GM23248 (cell line): Measurements from ENCODE around the gene RANBP9.

Experiments used
- EZH2 ChIP-seq: fragments of 200-600 bp; sonication (generic); IDR thresholded peaks from 2 replicates; pipeline ENCODE4 v1.6.1; 2018; ENCODE audit warnings: antibody characterized with exemption, mild to moderate bottlenecking; ENCODE audit not compliant: insufficient read depth, poor library complexity, severe bottlenecking
- EZH2phosphoT487 ChIP-seq: fragments of 200-600 bp; sonication (generic); IDR thresholded peaks from 2 replicates; pipeline ENCODE4 v1.6.1; 2018; ENCODE audit warnings: antibody characterized with exemption, moderate library complexity, mild to moderate bottlenecking, low read depth; ENCODE audit not compliant: insufficient read depth

DNA sequence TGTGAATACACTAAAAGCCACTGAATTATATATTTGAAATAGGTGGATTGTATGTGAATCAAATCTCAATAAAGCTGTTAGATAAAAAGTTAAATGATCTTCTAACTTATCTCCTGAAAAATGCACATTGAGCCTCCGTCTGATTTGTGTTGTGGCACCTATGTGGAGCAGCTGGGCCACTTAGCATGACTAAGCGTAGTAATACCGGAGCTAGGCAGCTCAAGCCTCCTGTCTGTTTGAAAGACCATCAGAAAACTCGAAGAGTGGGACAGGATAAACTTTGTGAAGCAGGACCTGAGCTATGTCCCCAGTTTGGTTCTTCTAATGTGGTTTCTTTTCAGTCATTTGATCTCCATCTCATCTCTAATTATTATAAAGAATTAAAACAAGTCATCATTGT lies 107.5 kb downstream of the RANBP9 start:
- TF ChIP-seq EZH2phosphoT487: no peak
- TF ChIP-seq EZH2: no peak
